Vagina (tissue), 2 donors: ENCODE data around the gene SEZ6L.

Experiments
- CTCF ChIP-seq, 3 experiments: fragments of 450-650 bp in 2 of 3; fragments of 200-600 bp in 1 of 3; sonication (generic) in 1 of 3; IDR thresholded peaks; one replicate each; pipeline ENCODE4 v1.5.1; 2017 to 2019; ENCODE audit warnings: antibody characterized with exemption in 3 of 3, mild to moderate bottlenecking in 2 of 3, moderate library complexity in 2 of 3
- POLR2A ChIP-seq, 2 donors: fragments of 450-650 bp; IDR thresholded peaks; one replicate each; pipeline ENCODE4 v1.6.1; 2017; ENCODE audit warnings: antibody characterized with exemption in 2 of 2, mild to moderate bottlenecking in 2 of 2, moderate library complexity in 2 of 2

DNA sequence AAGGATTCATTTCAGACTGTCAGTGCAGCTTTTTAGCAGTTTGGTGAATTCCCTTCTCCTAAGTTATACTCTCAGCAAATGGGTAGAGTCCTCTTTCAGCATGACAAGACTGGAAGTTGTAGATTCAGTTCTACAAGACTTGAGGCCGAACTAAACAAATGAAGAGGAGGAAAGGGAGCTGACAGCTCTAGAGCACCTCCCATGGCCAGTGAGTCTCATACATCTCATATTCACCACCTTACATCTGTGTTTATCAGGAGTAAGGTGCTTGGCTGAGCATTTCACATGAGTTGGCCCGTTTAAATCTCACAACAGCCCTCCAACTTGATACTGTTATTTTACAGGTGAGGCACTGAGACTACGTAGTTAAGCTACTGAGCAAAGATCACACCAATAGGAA is 30.4 kb downstream of the SEZ6L start:
- no peak for TF ChIP-seq CTCF (IDR thresholded peaks at IDR 0.05)
- TF ChIP-seq POLR2A (IDR thresholded peaks at IDR 0.05), result no peak
